Ectodermal cell (in vitro differentiated cells): ENCODE measurements around the gene GRM7.

Source experiments
- H3K27ac ChIP-seq: 2 replicates; pipeline ENCODE4 v1.7.0; 2013; ENCODE audit warnings: mild to moderate bottlenecking, low read depth, low read length; ENCODE audit not compliant: insufficient read depth, poor library complexity, severe bottlenecking
- H3K27me3 ChIP-seq: 2 replicates; pipeline ENCODE4 v1.7.0; 2013; ENCODE audit warnings: mild to moderate bottlenecking, low read length; ENCODE audit not compliant: insufficient read depth, control insufficient read depth, poor library complexity, severe bottlenecking
- H3K36me3 ChIP-seq: one replicate; pipeline ENCODE4 v1.7.0; 2013; ENCODE audit warnings: low read length; ENCODE audit not compliant: control insufficient read depth, insufficient read depth
- H3K4me1 ChIP-seq: one replicate; pipeline ENCODE4 v1.7.0; 2013; ENCODE audit warnings: low read length; ENCODE audit not compliant: control insufficient read depth, insufficient read depth
- H3K4me3 ChIP-seq: 2 replicates; pipeline ENCODE4 v1.7.0; 2013; ENCODE audit warnings: low read depth, low read length, control low read depth; ENCODE audit not compliant: insufficient read depth
- H3K9me3 ChIP-seq: 2 replicates; pipeline ENCODE4 v1.7.0; 2013; ENCODE audit warnings: mild to moderate bottlenecking, low read length, moderate library complexity; ENCODE audit not compliant: control insufficient read depth
- WGBS, 2 experiments: methylation state at CpG; one replicate each; pipeline ENCODE4 v1.1.7; 2013; ENCODE audit warnings: missing lambda C conversion rate in 2 of 2; 5-methylcytosine and 5-hydroxymethylcytosine counted together

GRM7 gene

GRCh38 chr3:7428206-7428718 lies 567.3 kb downstream of the GRM7 start:
- Histone ChIP-seq H3K9me3 (no peaks in the 10 kb centered on the region), H3K27ac (no peak overlapping the region)
- WGBS, 2 experiments = 79 to 86% methylated on average over 1 of the region's 1 CpG

GRCh38 chr3:7432610-7433009 lies 571.7 kb downstream of the GRM7 start:
- H3K4me3 ChIP-seq = no peak overlapping the region
- no peaks in the 10 kb centered on the region for H3K27me3 ChIP-seq
- WGBS, 2 experiments = 80 to 99% methylated on average over 2 of the region's 2 CpGs
- no peaks in the 10 kb centered on the region for H3K9me3 ChIP-seq
- no peaks in the 10 kb centered on the region for H3K4me1 ChIP-seq
- H3K27ac ChIP-seq = no peak overlapping the region
- no peaks in the 10 kb centered on the region for H3K36me3 ChIP-seq

More at GRCh38 chr3:7428206-7428718, 567.3 kb downstream of the GRM7 start:
- no peaks in the 10 kb centered on the region for H3K36me3 ChIP-seq
- H3K4me1 ChIP-seq = no peaks in the 10 kb centered on the region
- no peak overlapping the region for H3K4me3 ChIP-seq
- no peaks in the 10 kb centered on the region for H3K27me3 ChIP-seq

GRCh38 chr3:7433073-7433472 lies 572.2 kb downstream of the GRM7 start:
- Histone ChIP-seq H3K27me3 (no peaks in the 10 kb centered on the region), H3K9me3 (no peaks in the 10 kb centered on the region), H3K36me3 (no peaks in the 10 kb centered on the region), H3K27ac (no peak overlapping the region), H3K4me1 (no peaks in the 10 kb centered on the region), H3K4me3 (no peak overlapping the region)
- 95 to 97% methylated on average over 2 of the region's 2 CpGs for WGBS, 2 experiments

GRCh38 chr3:7436542-7436941 lies 575.6 kb downstream of the GRM7 start:
- WGBS, 2 experiments = 91 to 96% methylated on average over 1 of the region's 1 CpG

GRCh38 chr3:7437231-7437630 lies 576.3 kb downstream of the GRM7 start:
- Histone ChIP-seq H3K36me3 (no peaks in the 10 kb centered on the region), H3K4me1 (no peaks in the 10 kb centered on the region), H3K9me3 (no peaks in the 10 kb centered on the region), H3K27ac (no peak overlapping the region), H3K4me3 (no peak overlapping the region), H3K27me3 (no peaks in the 10 kb centered on the region)
- 100% methylated on average over 1 of the region's 1 CpG; no CpG with 5 or more reads in 1 of the 2 experiments for WGBS, 2 experiments

More at GRCh38 chr3:7436542-7436941, 575.6 kb downstream of the GRM7 start:
- no peaks in the 10 kb centered on the region for H3K4me1 ChIP-seq
- no peaks in the 10 kb centered on the region for H3K27me3 ChIP-seq
- no peak overlapping the region for H3K4me3 ChIP-seq
- H3K27ac ChIP-seq = no peak overlapping the region
- H3K9me3 ChIP-seq = no peaks in the 10 kb centered on the region
- H3K36me3 ChIP-seq = no peaks in the 10 kb centered on the region

GRCh38 chr3:7439101-7439680 lies 578.3 kb downstream of the GRM7 start:
- Histone ChIP-seq H3K36me3 (no peaks in the 10 kb centered on the region), H3K4me1 (no peaks in the 10 kb centered on the region), H3K9me3 (no peaks in the 10 kb centered on the region), H3K27ac (no peak overlapping the region), H3K27me3 (no peaks in the 10 kb centered on the region), H3K4me3 (no peak overlapping the region)
- WGBS, 2 experiments = 94 to 95% methylated on average over 4 of the region's 4 CpGs

- 89 to 93% methylated on average over 4 of the region's 4 CpGs for WGBS, 2 experiments
Measured at GRCh38 chr3:7444886-7445285, 584.0 kb downstream of the GRM7 start.

GRCh38 chr3:7445331-7445730 lies 584.4 kb downstream of the GRM7 start:
- Histone ChIP-seq H3K9me3 (no peaks in the 10 kb centered on the region), H3K36me3 (no peaks in the 10 kb centered on the region), H3K4me1 (no peaks in the 10 kb centered on the region), H3K27me3 (no peaks in the 10 kb centered on the region), H3K4me3 (no peak overlapping the region), H3K27ac (no peak overlapping the region)
- WGBS, 2 experiments = 69 to 71% methylated on average over 5 of the region's 5 CpGs

More at GRCh38 chr3:7444886-7445285, 584.0 kb downstream of the GRM7 start:
- Histone ChIP-seq H3K27me3 (no peaks in the 10 kb centered on the region), H3K4me1 (no peaks in the 10 kb centered on the region), H3K9me3 (no peaks in the 10 kb centered on the region), H3K27ac (no peak overlapping the region), H3K36me3 (no peaks in the 10 kb centered on the region), H3K4me3 (no peak overlapping the region)

- no peaks in the 10 kb centered on the region for H3K36me3 ChIP-seq
- H3K4me1 ChIP-seq = no peaks in the 10 kb centered on the region
- H3K27me3 ChIP-seq = no peaks in the 10 kb centered on the region
- no peak overlapping the region for H3K27ac ChIP-seq
- H3K4me3 ChIP-seq = no peak overlapping the region
- 95 to 100% methylated on average over 3 of the region's 6 CpGs for WGBS, 2 experiments
- H3K9me3 ChIP-seq = no peaks in the 10 kb centered on the region
Measured at GRCh38 chr3:7447197-7447769, 586.4 kb downstream of the GRM7 start.

GRCh38 chr3:7456386-7456785 lies 595.5 kb downstream of the GRM7 start:
- no peak overlapping the region for H3K4me3 ChIP-seq
- no peaks in the 10 kb centered on the region for H3K9me3 ChIP-seq
- no peak overlapping the region for H3K27ac ChIP-seq
- 97 to 98% methylated on average over 2 of the region's 2 CpGs for WGBS, 2 experiments
- no peaks in the 10 kb centered on the region for H3K27me3 ChIP-seq
- H3K4me1 ChIP-seq = no peaks in the 10 kb centered on the region
- no peaks in the 10 kb centered on the region for H3K36me3 ChIP-seq
